Hindlimb muscle (tissue), 1 donor: ENCODE data around the gene SEMA3D. TPM values are rescaled to one million over a fixed set of nuclear protein-coding genes. Genes with fewer than 3 reads are reported as not detected.

ENCODE experiments used
- DNase-seq: peaks from one replicate; pipeline ENCODE4 v3.0.0-alpha.2; 2013
- polyA plus RNA-seq: library from polyadenylated mRNA; unstranded; fragments of 120-200 nt; gene quantifications from one replicate; pipeline ENCODE4 v1.2.1, GENCODE V29; 2013; ENCODE audit not compliant: insufficient read length

The SEMA3D gene
- polyA plus RNA-seq = 12.3 TPM

GRCh38 chr7:85186521-85187241 lies at the start of gene SEMA3D:
TSS of gene SEMA3D (minus strand) at chr7:85187056. CDS start at chr7:85121891, 65,165 bp downstream.
- peak; percentile 89 for DNase-seq

GRCh38 chr7:85234730-85235129 lies 47.9 kb upstream of the SEMA3D start:
- DNase-seq = no peak

- no peak for DNase-seq
Observed at GRCh38 chr7:85232068-85232467, 45.2 kb upstream of the SEMA3D start.

GRCh38 chr7:85230623-85231022 lies 43.8 kb upstream of the SEMA3D start:
- no peak for DNase-seq

GRCh38 chr7:85229544-85229943 lies 42.7 kb upstream of the SEMA3D start:
- DNase-seq = no peak

- no peak for DNase-seq
Observed at GRCh38 chr7:85226361-85227085, 39.7 kb upstream of the SEMA3D start.

- DNase-seq = no peak
Observed at GRCh38 chr7:85224171-85224570, 37.3 kb upstream of the SEMA3D start.

GRCh38 chr7:85222522-85222921 lies 35.7 kb upstream of the SEMA3D start:
- DNase-seq = no peak

GRCh38 chr7:85221796-85222195 lies 34.9 kb upstream of the SEMA3D start:
- DNase-seq = no peak

- DNase-seq = no peak
Observed at GRCh38 chr7:85220651-85221050, 33.8 kb upstream of the SEMA3D start.

- DNase-seq = no peak
Observed at GRCh38 chr7:85220023-85220422, 33.2 kb upstream of the SEMA3D start.

- DNase-seq = no peak
Observed at GRCh38 chr7:85217085-85217484, 30.2 kb upstream of the SEMA3D start.

- DNase-seq = no peak
Observed at GRCh38 chr7:85215098-85215497, 28.2 kb upstream of the SEMA3D start.

- DNase-seq = no peak
Observed at GRCh38 chr7:85213500-85213899, 26.6 kb upstream of the SEMA3D start.

GRCh38 chr7:85205754-85206153 lies 18.9 kb upstream of the SEMA3D start:
- no peak for DNase-seq

GRCh38 chr7:85204496-85204895 lies 17.6 kb upstream of the SEMA3D start:
- no peak for DNase-seq

GRCh38 chr7:85204061-85204460 lies 17.2 kb upstream of the SEMA3D start:
- DNase-seq = no peak

- no peak for DNase-seq
Observed at GRCh38 chr7:85201209-85201608, 14.4 kb upstream of the SEMA3D start.

GRCh38 chr7:85196696-85197095 lies 9.8 kb upstream of the SEMA3D start:
- DNase-seq = no peak

- no peak for DNase-seq
Observed at GRCh38 chr7:85191383-85191782, 4.5 kb upstream of the SEMA3D start.

- DNase-seq = peak; percentile 60
Observed at GRCh38 chr7:85186083-85186520, 754 bp downstream of the SEMA3D start.

- DNase-seq = peak; percentile 82
Observed at GRCh38 chr7:85185424-85186082, 1.3 kb downstream of the SEMA3D start.
